GM20431 (cell line): Measurements from ENCODE around the gene TMEM30B.

Source experiments
- in situ Hi-C: fragments of 300-500 bp; cut with MseI, MboI; formaldehyde crosslinking; loops from one replicate; pipeline ENCODE4 v1.15.0; 2020; ENCODE audit warnings: low sequenced_read_pairs; ENCODE audit not compliant: unreplicated experiment

Gene TMEM30B

DNA sequence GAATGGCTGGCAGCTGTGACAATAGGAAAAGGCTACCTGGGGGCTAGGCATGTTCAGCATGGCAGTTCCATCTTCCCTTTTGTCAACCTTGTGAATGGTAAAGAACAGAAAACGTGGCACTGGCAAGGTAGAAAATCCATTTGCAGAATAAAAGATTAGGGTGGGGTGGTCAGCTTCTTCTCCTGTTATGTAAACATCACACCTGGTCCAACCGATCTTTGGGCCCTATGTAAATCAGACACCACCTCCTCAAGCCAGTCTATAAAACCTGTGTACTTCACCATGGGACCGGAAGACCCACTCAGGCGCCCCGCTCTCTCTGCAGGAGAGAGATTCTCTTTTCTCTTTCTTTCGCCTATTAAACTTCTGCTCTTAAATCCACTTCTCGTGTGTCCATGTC is 19.6 kb upstream of the TMEM30B start:
- in situ Hi-C loops = no loop called here

DNA sequence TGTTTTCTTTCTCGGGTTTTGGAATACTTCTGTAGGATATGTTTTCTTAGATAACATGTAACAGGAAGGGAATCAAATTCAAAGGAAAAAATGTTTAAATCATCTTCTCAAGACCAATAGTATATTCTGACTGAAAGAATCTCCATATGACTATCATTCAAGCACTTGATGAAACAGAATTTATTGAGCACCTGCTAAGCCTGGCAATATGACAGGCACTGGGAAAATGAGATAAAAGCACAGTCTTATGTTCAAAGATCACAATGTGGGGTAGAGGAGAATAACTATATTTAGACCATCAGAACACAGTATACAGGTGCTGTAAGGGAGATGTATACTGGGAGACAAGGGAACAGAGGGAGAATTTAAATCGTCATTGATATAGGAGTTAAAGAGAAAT is 19.1 kb upstream of the TMEM30B start:
- in situ Hi-C loops = no loop called here

DNA sequence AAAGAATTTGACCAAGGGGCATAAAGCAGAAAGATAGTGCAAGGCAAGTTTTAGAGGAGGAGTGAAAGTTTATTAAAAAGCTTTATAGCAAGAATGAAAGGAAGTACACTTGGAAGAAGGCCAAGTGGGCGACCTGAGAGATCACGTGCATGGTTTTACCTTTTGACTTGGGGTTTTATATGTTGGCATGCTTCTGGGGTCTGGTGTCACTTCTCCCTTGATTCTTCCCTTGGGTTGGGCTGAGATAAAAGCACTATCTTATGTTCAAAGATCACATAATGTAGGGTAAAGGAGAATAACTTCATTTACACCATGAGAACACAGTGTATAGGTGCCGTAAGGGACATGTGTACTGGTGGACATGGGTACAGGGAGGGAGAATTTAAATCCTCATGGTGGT is 17.7 kb upstream of the TMEM30B start:
- in situ Hi-C loops = no loop called here

DNA sequence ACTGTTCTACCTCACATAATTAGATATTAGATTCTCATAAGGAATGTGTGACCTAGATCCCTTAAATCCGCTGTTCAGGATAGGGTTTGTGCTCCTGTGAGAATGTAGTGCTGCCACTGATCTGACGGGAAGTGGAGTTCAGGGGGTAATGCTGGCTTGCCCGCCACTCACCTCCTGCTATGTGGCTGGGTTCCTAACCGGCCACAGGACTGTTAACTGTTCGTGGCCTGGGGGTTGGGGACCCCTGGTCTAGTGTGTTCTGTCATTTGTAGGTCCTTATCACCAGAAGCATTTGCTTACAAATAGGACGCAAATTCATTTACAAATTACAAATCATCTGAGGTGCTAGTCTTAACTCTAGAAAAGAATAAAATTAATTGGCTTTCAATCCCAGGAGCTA is 16.4 kb upstream of the TMEM30B start:
- in situ Hi-C loops = no loop called here

DNA sequence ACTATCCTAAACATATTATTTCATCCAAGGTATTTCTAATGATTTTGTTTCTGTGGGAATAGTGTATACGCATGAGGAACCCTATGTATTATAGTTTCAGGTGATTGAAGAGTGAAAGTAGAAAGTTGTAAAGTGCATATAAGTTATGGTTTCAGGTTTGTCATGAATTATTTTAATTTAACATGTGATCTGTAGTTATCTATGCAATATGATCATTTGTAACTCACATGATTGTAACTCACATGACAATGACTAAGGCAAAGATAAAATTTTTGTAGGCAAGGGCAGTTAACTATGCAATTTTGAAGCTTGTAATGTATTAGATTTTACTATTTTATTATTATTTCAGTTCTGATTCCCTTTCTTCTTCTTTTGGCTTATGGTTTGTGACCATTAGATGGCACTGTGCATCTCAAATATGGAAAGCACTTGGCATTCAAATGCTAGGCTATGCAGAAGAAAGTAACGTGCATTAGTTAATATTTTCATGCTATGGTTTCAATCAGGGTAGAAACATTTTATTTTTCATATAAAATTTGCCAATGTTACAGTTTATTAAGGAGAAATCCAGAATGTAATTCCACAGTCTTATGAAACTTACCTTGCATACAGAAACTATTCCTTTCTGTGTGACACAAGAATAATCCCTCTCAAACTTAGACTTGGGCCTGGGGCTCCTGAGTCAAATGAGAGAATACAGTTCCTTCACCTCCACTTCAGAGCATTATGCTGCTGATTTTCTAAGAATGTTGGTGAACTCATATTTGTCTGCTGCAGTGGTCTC is 15.8 kb upstream of the TMEM30B start:
- in situ Hi-C loops = no loop called here

DNA sequence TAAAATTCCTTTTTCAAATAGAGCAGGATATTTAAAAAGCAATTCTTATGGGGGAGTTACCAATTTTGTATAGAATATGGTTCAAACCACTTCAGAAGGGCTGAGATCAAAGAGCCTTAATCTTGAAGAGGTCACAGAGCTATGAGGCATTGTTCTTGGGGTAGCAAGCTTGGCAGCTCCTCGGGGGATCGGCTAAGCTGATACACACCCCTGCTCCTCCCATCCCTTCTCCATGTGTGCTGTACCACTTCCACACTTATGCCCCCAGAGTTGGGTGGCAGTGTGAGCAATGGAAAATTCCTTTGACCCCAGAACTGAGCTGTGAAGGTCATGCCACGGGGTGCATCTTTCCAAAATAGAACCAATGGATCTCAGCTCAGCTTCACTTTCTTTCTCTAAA is 15.0 kb upstream of the TMEM30B start:
- in situ Hi-C loops = no loop called here

DNA sequence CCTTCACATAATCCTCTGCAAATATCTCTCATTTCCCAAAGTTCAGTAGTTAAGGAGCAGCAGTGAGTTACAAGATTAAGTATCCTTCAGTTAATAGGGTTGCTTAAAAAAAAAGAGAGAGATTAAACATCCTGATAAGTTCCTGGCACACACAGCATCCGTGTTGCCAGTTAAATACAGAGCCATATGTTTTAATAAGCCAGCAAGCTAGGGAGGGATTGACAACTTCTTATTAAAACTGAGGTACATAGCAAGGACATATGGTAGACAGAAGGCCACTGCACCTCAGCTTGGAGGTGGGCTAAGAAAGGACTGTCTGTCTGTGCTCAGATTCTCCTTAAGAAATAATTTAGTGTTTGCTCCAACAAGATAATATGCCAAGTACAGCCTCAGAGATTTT is 9.6 kb upstream of the TMEM30B start:
- in situ Hi-C loops = no loop called here

DNA sequence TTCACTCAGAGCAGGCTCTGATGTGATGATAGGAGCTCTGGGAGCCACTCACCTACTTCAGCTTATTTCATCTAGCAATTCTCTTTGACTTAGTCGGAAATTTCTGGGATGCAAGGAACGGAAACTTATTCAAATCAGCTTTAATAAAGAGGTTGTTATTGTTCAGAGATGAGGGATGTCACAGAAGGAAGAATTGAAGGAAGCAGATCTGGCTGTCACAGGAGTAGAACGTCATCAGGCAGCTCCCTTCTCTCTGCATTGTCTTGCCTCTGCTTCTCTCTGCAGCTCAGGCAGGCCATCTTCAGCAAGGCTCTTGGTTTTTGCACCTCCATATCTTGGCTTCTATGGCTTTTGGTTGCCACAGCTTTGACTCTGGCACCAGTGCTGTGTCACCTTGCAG is 7.6 kb upstream of the TMEM30B start:
- in situ Hi-C loops = no loop called here

DNA sequence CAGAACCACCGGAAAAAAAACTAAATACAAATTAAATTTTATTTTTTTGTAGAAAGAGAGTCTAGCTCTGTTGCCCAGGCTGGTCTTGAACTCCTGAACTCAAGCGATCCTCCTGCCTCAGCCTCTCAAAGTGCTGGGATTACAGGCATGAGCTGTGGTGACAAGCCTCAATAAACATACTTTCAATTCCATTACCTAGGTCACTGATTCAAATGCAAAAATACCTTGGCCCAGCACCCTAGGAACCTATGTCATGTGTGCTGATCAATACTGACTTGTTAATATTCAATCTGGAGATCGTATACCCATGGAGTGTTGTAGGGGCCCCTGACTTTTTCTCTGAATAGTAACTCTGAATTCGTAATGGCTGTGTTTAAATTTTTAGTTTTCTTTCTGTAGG is 7.1 kb upstream of the TMEM30B start:
- in situ Hi-C loops = no loop called here

DNA sequence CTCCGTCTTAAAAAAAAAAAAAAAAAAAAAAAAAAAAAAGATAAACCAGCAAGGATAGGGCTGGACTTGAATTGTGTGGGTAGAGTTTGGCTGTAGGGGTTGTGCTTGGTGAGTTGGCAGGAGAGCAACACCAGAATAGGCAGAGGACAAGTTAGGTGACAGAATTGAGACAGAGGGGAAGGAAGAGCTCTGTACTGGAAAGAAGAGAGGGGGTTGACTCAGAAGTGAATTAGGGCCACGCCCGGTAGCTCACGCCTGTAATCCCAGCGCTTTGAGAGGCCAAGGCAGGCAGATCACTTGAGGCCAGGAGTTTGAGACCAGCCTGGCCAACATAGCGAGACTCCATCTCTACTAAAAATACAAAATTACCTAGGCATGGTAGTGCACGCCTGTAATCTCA is 6.1 kb upstream of the TMEM30B start:
- in situ Hi-C loops = no loop called here

DNA sequence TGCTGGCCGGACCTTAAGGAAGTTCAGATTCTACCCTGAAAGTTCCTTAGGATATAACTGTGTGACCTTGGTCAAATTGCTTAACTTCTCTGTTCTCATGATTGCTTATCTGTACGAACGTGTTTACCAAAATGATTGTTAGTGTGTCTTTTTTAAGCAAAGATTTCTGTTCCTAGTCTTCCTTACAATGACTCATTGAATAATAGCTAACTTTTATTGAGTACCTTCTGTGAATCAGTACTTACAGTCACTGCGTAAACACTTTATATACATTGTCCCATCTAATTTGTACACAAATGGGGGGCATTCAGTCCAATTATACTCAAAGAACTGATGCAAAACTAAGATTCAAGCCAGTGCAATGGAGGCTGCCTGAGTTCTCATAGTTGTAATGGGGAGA is 4.2 kb upstream of the TMEM30B start:
- in situ Hi-C loops = no loop called here

DNA sequence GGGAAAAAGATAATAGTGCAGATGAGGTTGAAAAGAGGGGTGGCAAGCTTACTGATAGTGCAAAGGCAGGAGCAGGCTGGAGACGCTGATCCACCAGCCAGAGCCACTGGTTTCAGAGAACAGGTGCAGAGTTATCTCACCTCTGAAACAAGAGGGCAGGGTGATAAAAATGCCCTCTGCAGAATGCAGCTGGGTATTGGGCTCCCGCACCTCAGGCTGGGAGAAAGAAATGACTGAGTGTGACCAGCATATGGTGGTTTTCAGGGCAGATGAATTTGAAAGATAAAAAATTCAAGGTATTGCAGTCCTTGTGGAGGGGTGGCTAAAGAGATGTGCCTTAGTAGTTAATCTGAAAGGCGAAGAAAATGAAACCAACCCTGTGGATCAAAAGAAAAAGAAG is 2.9 kb upstream of the TMEM30B start:
- in situ Hi-C loops = no loop called here

DNA sequence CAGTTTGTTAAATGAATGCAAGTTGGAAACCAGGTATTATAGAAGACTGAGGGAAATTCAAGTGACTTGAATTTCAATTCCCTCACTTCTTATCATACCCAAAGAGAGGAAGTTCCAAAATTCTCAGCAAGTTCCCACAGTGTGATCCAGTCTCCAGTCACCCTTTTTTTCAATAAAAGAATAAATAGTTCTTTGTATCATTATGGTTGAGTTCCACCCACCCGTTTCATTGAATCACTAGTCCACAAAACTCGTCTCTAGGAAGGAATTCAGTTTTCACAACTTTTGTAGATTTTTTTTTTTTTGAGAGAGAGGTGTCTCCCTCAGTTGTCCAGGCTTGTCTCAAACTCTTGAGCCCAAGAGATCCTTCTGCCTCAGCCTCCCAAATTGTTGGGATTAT is 1.6 kb upstream of the TMEM30B start:
- in situ Hi-C loops = no loop called here

DNA sequence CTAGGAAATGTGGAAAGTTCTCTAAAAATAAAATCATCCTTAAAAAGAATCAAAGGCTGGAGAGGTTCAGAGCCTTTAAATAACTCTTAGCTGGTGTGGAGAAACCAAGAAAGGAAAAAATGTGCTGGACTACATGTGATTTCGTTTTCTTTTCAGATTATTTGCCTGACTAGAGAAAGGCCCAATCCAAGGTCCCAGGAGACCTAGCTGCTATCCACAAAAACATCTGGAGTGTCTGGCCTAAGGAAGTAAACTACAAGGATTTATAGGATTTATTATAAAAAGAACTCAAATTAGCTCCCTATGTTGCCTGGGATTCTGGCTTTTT is 774 bp upstream of the TMEM30B start:
- in situ Hi-C loops = no loop called here

DNA sequence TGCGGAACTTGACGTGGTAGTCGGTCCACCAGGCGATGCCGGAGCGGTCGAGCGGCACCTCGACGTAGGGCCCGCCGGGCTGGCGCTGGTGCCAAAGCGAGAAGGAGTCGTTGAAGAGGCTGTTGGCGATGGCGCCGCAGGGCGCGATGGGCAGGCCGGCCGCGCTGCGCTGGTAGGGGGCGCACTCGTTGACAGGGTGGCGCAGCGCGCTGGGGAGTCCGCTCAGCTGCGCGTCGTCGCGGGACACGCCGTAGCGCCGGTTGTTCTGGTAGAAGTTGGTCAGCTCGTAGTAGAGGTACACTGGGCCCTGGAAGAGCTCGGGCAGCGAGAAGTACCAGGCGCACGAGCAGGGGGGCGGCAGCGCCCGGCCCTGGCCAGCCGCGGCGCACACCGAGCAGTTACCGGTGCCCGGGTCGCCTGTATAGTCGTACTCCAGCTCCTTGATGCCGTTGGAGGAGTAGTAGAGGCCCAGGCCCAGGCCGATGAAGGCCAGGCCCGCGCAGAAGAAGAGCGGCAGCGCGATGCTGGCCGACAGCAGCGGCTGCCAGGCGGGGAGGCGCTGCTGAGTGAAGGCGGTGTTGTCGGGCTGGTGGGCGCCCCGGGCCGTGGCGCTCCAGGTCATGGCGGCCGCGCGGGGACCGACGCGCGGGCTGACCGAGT is 482 bp downstream of the TMEM30B start:
- in situ Hi-C loops = no loop called here

DNA sequence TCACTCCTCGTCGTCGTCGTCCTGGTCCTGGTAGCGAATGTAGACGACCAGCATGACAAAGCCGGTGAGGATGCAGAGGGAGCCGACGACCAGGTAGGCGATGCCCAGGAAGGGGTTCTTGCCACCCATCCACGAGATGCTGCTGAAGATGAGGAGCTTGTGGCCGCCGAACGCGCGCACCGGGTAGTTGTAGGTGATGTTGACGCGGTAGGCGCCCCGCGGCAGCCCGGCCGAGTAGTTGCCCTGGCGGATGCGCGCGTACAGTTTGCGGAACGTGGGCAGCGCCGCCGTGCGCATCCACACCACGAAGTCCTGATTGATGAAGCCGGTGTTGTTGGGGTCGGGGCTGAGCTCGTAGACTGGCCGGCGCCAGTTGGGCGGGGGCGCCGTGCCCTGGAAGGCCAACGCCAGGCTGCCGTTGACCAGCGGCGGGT is 1.0 kb downstream of the TMEM30B start:
- in situ Hi-C loops = no loop called here

DNA sequence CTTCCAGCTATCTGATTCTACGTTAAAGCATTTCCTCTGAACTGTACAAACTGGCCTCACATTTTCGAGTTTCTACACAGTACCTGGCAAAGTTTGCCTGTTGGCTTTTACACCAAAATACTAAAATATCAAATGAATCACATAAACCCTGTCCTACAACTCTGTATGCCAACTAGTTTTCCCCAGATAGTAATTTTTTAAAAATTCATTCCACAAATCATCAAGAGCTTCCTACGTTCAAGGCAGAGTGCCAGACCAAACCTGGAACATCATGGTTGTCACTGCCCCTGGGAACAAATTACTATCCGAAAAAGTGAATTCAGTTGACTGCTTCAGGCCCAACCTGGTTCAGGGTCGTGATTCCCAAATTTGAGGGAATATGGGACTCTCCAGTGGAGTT is 2.1 kb downstream of the TMEM30B start:
- in situ Hi-C loops = no loop called here

DNA sequence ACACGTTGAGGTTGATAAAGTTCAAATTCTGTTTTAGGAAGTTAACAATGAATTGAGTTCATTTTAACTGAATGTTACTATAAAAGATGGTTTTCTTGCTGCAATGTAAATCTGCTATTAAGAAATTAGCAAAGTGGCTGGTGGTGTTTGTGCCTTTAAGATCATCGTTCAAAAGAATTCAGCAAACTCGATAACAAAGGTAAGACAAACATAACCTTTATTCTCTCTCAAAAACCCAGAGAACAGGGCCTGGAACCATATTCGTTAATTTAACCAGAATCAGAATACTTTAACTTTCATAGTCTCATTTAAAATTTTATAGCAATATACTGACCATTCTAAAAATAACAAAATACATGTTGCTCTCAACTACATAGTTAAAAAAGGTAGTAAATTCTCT is 3.4 kb downstream of the TMEM30B start:
- in situ Hi-C loops = no loop called here

DNA sequence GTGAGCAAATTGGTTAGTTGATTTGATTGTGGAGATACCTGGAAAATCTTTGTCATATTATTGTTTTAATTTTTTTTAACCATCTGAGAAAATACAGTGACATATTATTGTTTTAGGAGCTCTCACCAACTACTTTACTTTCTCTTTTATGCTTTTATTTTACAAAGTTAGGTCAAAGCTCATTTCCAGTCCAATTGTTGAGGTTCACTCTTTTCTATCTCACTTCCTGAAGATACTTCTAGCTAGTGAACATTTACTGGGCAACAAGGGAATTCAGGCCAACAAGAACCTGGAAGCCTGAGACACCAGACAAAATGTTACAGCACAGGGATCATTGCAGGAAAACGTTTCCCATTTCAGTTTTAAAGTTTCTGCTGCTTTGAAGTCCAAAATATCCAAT is 3.9 kb downstream of the TMEM30B start:
- in situ Hi-C loops = no loop called here

DNA sequence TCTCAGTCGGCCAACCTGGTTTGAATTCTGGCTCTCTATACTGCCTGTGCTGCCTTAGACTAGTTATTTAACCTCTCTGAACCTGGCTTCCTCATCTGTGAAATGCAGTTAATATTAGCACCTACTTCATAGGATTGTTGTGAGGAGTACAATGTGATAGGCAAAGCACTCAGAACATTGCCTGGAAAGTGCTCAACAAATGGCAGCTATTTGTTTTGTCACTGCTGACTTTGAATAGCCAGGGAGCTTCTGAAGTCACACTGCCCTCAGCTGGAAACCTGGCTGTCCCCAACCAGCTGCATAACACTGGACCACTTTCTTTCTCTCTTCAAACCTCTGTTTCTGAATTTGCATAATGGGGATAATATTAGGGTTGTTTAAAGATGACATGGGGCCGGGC is 9.6 kb downstream of the TMEM30B start:
- in situ Hi-C loops = loop anchor here (25.0 kb wide), 1 partner anchor 634 kb away; the partner anchor contains the start of gene SIX1

DNA sequence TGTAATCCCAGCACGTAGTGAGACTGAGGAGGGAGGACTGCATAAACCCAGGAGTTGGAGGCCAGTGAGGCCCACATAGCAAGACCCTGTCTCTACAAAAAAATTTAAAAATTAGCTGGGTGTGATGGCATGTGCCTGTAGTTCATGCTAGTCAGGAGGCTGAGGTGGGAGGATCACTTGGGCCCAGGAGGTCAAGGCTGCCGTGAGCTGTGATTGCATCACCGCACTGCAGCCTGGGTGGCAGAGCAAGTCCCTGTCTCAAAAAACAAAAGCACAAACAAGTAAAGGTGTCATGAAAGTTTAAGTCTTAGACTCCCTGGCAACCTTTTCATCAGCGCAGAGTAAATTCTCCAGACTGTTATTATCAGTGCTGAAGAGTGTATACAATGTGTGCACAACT is 10.4 kb downstream of the TMEM30B start:
- in situ Hi-C loops = loop anchor here (25.0 kb wide), 1 partner anchor 633 kb away; the partner anchor contains the start of gene SIX1
